ENCODE data around the gene BCL2A1. TPM values are rescaled to one million over a fixed set of nuclear protein-coding genes. Genes with fewer than 3 reads are reported as not detected.
"Not testable (repeated sequence)": the region's sequence is repeated elsewhere in the genome, so short reads cannot be mapped to it uniquely, and the experiment has no call there.

Gene BCL2A1
- total RNA-seq = not detected in 2 replicates
- long read RNA-seq = 0 reads

- Mint-ChIP-seq H3K27ac (ENCODE audit: unreplicated experiment) (no peak within 1 kb of the TSS), H3K9me3 (no peaks in the 10 kb centered on the region), H3K4me3 (no peak within 1 kb of the TSS), H3K4me1 (no peaks in the 10 kb centered on the region), H3K27me3 (ENCODE audit: low read depth) (no peaks in the 10 kb centered on the region), H3K36me3 (ENCODE audit: low read depth) (no peaks in the 10 kb centered on the region)
- TF ChIP-seq CTCF (conservative IDR thresholded peaks at IDR 0.05) = no peak
- no peak for DNase-seq (ENCODE audit: low read depth, low spot score)
These were observed at the start of gene BCL2A1 for GRCh38 chr15:79970624-79971434. BCL2A1 (minus strand) TSS chr15:79971196; CDS start chr15:79971119, 77 bp downstream.

DNA sequence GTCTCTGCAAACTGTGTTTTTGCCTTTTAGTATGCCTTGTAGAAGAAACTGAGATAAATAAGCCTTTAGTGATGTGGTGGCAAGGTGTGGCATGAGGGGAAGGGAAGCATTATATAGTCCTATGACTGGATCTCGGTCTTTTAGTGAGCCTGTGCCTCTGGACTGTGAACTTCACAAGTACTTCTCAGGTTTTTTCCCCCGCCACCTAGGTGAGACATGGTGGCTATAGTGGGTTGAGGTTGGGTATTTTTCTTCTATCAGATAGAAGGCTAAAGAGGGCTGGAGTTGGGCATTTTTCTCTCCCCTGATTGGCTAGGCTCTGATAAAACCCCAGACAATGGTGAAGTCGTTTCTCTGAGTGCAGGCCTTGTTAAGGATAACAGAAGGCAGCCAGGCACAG is 49.7 kb upstream of the BCL2A1 start:
- H3K4me3 Mint-ChIP-seq = no peak overlapping the region
- H3K27ac Mint-ChIP-seq (ENCODE audit: unreplicated experiment) = no peak overlapping the region
- peaks cover 3% of the 10 kb centered on the region for H3K9me3 Mint-ChIP-seq
- no peaks in the 10 kb centered on the region for H3K27me3 Mint-ChIP-seq (ENCODE audit: low read depth)
- no peak for DNase-seq (ENCODE audit: low read depth, low spot score)
- H3K4me1 Mint-ChIP-seq = peaks cover 2% of the 10 kb centered on the region
- H3K36me3 Mint-ChIP-seq (ENCODE audit: low read depth) = no peaks in the 10 kb centered on the region
- no peak for TF ChIP-seq CTCF (conservative IDR thresholded peaks at IDR 0.05)

DNA sequence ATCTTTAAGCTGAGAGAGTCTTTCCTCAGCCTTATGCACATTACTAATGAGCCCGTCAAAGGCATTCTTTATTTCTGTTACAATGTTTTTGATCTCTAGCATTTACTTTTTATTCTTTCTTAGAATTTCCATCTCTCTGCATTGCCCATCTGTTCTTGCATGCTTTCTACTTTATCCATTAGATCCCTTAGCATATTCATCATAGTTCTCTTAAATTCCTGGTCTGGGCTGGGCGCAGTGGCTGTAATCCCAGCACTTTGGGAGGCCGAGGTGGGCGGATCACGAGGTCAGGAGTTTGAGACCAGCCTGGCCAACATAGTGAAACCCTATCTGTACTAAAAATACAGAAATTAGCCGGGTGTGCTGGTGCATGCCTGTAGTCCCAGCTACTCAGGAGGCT is 49.2 kb upstream of the BCL2A1 start:
- not testable (repeated sequence) for DNase-seq (ENCODE audit: low read depth, low spot score); H3K4me3 Mint-ChIP-seq; H3K4me1 Mint-ChIP-seq; H3K27me3 Mint-ChIP-seq (ENCODE audit: low read depth); H3K36me3 Mint-ChIP-seq (ENCODE audit: low read depth); H3K9me3 Mint-ChIP-seq; H3K27ac Mint-ChIP-seq (ENCODE audit: unreplicated experiment)

- no peak for TF ChIP-seq CTCF (conservative IDR thresholded peaks at IDR 0.05)
- H3K4me1 Mint-ChIP-seq = no peaks in the 10 kb centered on the region
- no peaks in the 10 kb centered on the region for H3K36me3 Mint-ChIP-seq (ENCODE audit: low read depth)
- no peak overlapping the region for H3K4me3 Mint-ChIP-seq
- no peaks in the 10 kb centered on the region for H3K27me3 Mint-ChIP-seq (ENCODE audit: low read depth)
- no peak for DNase-seq (ENCODE audit: low read depth, low spot score)
- peaks cover 3% of the 10 kb centered on the region for H3K9me3 Mint-ChIP-seq
- H3K27ac Mint-ChIP-seq (ENCODE audit: unreplicated experiment) = no peak overlapping the region
These were observed 48.3 kb upstream of the BCL2A1 start for GRCh38 chr15:80019168-80019745.

GRCh38 chr15:80017139-80017538 is 46.1 kb upstream of the BCL2A1 start:
- peak overlapping the region; percentile 58 for H3K27ac Mint-ChIP-seq (ENCODE audit: unreplicated experiment)
- not testable (repeated sequence) for H3K27me3 Mint-ChIP-seq (ENCODE audit: low read depth); H3K36me3 Mint-ChIP-seq (ENCODE audit: low read depth); H3K4me1 Mint-ChIP-seq; DNase-seq (ENCODE audit: low read depth, low spot score); H3K4me3 Mint-ChIP-seq; H3K9me3 Mint-ChIP-seq

GRCh38 chr15:80016506-80016905 is 45.5 kb upstream of the BCL2A1 start:
- not testable (repeated sequence) for H3K27me3 Mint-ChIP-seq (ENCODE audit: low read depth); H3K9me3 Mint-ChIP-seq; H3K36me3 Mint-ChIP-seq (ENCODE audit: low read depth); H3K4me1 Mint-ChIP-seq; H3K4me3 Mint-ChIP-seq; DNase-seq (ENCODE audit: low read depth, low spot score); H3K27ac Mint-ChIP-seq (ENCODE audit: unreplicated experiment)

- Mint-ChIP-seq H3K27me3 (ENCODE audit: low read depth) (no peaks in the 10 kb centered on the region), H3K36me3 (ENCODE audit: low read depth) (no peaks in the 10 kb centered on the region), H3K4me3 (no peak overlapping the region), H3K9me3 (no peaks in the 10 kb centered on the region), H3K27ac (ENCODE audit: unreplicated experiment) (no peak overlapping the region), H3K4me1 (no peaks in the 10 kb centered on the region)
- no peak for DNase-seq (ENCODE audit: low read depth, low spot score)
- no peak for TF ChIP-seq CTCF (conservative IDR thresholded peaks at IDR 0.05)
These were observed 44.2 kb upstream of the BCL2A1 start for GRCh38 chr15:80015156-80015555.

- not testable (repeated sequence) for H3K27me3 Mint-ChIP-seq (ENCODE audit: low read depth); H3K36me3 Mint-ChIP-seq (ENCODE audit: low read depth); H3K4me1 Mint-ChIP-seq; H3K27ac Mint-ChIP-seq (ENCODE audit: unreplicated experiment); H3K4me3 Mint-ChIP-seq; DNase-seq (ENCODE audit: low read depth, low spot score); H3K9me3 Mint-ChIP-seq
These were observed 43.2 kb upstream of the BCL2A1 start for GRCh38 chr15:80014186-80014585.

Data from neural crest cell (in vitro differentiated cells).